T-helper 17 cell (primary cell): ENCODE data around the gene SFTPA1. TPM values are rescaled to one million over a fixed set of nuclear protein-coding genes. Genes with fewer than 3 reads are reported as not detected.
"Not testable (repeated sequence)": the region's sequence is repeated elsewhere in the genome, so short reads cannot be mapped to it uniquely, and the experiment has no call there.

Experiments
- ATAC-seq: fragments of 150-1000 bp; cut with Tn5 transposase; 2 replicates; pipeline ENCODE4 v1.10.0; 2021; ENCODE audit warnings: mild to moderate bottlenecking, moderate library complexity
- DNase-seq, 3 donors: peaks; one replicate each; pipeline versions ENCODE4 v3.0.0 to v3.0.0-alpha.2; 2020 to 2021
- H3K9me3 ChIP-seq: one replicate; pipeline ENCODE4 v1.7.0; 2013; ENCODE audit warnings: low read length, mild to moderate bottlenecking; ENCODE audit not compliant: control insufficient read depth, poor library complexity, severe bottlenecking
- H3K27ac Mint-ChIP-seq: one replicate; pipeline ENCODE4 v1.8.0; 2022; ENCODE audit warnings: mild to moderate bottlenecking, moderate library complexity, mixed read lengths
- H3K27me3 Mint-ChIP-seq: one replicate; pipeline ENCODE4 v1.8.0; 2022; ENCODE audit warnings: mixed read lengths
- H3K36me3 Mint-ChIP-seq: one replicate; pipeline ENCODE4 v1.8.0; 2022; ENCODE audit warnings: low read depth, mixed read lengths
- H3K4me1 Mint-ChIP-seq: one replicate; pipeline ENCODE4 v1.8.0; 2022; ENCODE audit warnings: mild to moderate bottlenecking, mixed read lengths
- H3K4me3 Mint-ChIP-seq: one replicate; pipeline ENCODE4 v1.8.0; 2022; ENCODE audit warnings: mild to moderate bottlenecking, moderate library complexity, mixed read lengths
- total RNA-seq, 4 donors: library from RNA in 2 of 4; stranded (reverse) in 2 of 4; gene quantifications; one replicate each; pipeline ENCODE4 v1.2.3 and lab custom pipeline; 2022 to 2026

The SFTPA1 gene
- total RNA-seq, 2 donors from 2014 or later: not detected

DNA sequence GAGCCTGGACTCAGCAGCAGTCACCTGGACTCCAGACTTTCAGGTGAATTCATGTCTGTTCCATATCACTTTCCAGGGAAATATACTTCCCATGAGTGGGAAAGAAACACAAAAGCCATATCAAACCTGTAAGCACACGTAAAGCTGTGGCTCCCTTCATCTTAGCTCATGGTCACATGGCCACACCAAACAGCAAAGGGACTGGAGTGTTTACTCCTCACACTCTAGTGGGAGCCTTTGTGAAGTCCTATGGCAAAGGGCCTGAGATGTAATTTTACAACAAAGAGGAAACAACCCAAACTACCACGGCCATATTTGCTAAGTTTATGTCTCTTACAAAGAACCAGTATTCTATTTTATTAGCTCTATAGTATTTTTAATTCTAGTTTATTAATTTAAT is 16.3 kb downstream of the SFTPA1 start:
- no peak for ATAC-seq
- DNase-seq: no peak
- Mint-ChIP-seq H3K27ac (no peak overlapping the region), H3K36me3 (no peaks in the 10 kb centered on the region), H3K4me1 (no peaks in the 10 kb centered on the region), H3K4me3 (no peak overlapping the region), H3K27me3 (peaks cover 24% of the 10 kb centered on the region)
- no peaks in the 10 kb centered on the region for H3K9me3 ChIP-seq

DNA sequence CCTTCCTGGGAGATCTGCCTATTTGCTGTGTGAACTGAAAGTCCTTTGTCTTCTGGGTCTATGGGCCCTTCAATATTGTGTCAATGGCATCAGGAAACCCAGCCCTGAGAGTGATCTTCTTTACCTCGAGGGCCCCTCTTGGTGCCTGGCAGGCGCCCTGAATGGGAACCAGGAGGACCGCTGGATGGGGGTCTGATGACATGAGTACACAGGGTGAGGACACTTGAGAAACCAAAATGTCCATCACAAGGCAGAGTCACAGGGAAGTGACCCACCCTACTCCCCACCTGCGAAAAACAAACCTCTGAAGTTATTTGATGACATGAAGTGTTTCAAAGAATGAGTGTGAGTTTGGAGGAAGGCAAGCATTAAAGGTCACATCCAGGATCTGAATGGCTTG is 17.3 kb downstream of the SFTPA1 start:
- Mint-ChIP-seq H3K36me3 (no peaks in the 10 kb centered on the region), H3K4me1 (no peaks in the 10 kb centered on the region), H3K4me3 (no peak overlapping the region), H3K27ac (no peak overlapping the region), H3K27me3 (peaks cover 24% of the 10 kb centered on the region)
- no peaks in the 10 kb centered on the region for H3K9me3 ChIP-seq
- ATAC-seq: no peak
- no peak for DNase-seq

DNA sequence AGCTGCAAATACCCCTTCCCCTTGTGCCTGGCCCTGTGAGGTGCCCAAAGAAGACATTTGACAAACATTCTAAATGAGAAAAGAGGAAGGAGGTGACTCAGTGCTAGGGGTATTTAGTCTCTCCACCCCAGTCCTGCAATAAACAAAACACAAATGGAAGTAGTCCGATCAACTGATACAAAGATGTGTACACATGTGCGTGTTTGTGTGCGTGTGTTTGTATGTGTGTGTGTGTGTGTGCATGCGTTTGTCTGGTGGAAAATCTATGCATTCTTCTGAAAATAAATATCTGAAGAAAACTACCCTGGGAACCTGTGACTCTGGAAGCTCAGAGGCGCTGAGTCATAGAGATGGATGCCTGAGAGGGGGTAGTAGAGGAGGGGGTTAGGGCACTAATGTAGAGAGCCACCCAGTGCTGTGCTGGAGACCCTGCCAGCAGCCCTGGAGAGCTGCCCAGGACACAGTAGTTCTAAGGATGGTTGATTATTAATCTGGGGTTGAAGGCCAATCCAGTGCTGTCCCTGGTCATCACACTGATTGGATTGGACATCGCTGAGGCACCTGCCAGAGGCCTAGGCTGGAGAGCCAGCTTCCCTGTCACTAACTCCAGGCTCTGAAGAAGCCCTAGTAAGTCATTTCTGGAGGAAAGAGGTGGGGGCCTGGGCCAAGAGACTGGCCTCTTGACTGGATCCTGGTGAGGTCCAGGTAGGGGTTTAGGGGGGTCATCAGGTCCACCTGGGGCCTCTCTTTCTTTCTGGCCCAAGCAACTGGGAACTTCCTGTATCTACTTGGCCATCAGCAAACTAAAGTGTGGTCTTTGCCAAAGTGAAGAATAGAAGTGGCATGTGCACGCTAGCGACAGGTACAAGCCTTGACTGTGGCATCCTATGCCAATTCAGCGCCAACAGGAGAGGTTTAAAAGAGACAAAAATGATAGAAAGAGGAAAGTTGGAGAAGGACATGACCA is 18.5 kb downstream of the SFTPA1 start:
- no peak overlapping the region for H3K27ac Mint-ChIP-seq
- H3K36me3 Mint-ChIP-seq: no peaks in the 10 kb centered on the region
- H3K9me3 ChIP-seq: no peaks in the 10 kb centered on the region
- H3K4me1 Mint-ChIP-seq: no peaks in the 10 kb centered on the region
- ATAC-seq (no peak), DNase-seq (no peak)
- H3K4me3 Mint-ChIP-seq: no peak overlapping the region
- H3K27me3 Mint-ChIP-seq: peaks cover 28% of the 10 kb centered on the region

- Mint-ChIP-seq H3K27me3 (peaks cover 28% of the 10 kb centered on the region), H3K27ac (no peak overlapping the region), H3K4me3 (no peak overlapping the region), H3K36me3 (no peaks in the 10 kb centered on the region), H3K4me1 (no peaks in the 10 kb centered on the region)
- no peak for DNase-seq
- no peak for ATAC-seq
- no peaks in the 10 kb centered on the region for H3K9me3 ChIP-seq
Measured at GRCh38 chr10:79629955-79630327, 19.2 kb downstream of the SFTPA1 start.

DNA sequence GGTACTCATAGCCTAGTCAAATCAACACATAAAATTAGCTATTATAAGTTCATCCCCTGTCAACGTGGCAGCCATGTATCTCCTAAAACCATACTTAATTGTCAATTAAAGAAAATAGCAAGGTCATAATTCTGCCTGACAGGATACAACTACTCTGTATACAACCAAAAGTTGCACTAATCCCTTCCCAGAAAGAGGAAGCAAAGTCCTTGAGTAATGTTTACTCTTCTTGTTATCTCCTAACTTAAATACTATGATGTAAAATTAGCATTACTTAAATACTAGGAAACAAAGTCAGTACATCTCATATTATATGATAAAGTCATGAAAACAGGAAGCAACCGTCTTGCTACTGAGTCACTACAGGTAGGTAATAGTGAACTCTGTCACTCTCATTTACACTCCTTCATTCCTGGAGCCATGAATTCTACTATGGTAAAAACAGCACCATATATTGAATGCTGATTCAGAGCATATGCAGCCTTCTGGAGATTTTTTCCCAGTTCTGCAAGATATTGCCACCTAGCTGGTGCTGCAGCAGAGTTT is 26.0 kb downstream of the SFTPA1 start:
- not testable (repeated sequence) for H3K4me3 Mint-ChIP-seq, H3K4me1 Mint-ChIP-seq, H3K9me3 ChIP-seq, DNase-seq, H3K36me3 Mint-ChIP-seq, ATAC-seq, H3K27me3 Mint-ChIP-seq, H3K27ac Mint-ChIP-seq

GRCh38 chr10:79638318-79638717 is 27.6 kb downstream of the SFTPA1 start:
- ATAC-seq (no peak), DNase-seq (no peak)
- no peaks in the 10 kb centered on the region for H3K4me1 Mint-ChIP-seq
- H3K36me3 Mint-ChIP-seq: no peaks in the 10 kb centered on the region
- H3K27me3 Mint-ChIP-seq: peaks cover 10% of the 10 kb centered on the region
- H3K9me3 ChIP-seq: no peaks in the 10 kb centered on the region
- H3K4me3 Mint-ChIP-seq: no peak overlapping the region
- H3K27ac Mint-ChIP-seq: no peak overlapping the region

DNA sequence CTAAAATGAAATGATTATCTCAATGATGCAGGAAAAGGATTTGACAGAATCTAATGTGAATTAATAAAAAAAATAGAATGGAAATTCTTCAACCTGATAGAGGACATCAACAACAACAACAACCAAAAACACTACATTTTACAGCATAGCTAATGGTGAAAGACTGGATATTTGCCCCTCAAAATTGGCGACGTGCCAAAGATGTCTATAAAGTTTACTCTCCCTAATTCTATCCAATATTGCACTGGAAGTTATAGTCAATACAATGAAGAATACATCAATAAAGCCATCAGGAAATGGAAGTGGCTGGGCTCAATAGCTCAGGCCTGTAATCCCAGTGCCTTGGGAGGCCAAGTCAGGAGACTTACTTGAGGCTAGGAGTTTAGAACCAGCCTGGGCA is 42.0 kb downstream of the SFTPA1 start:
- ATAC-seq, H3K36me3 Mint-ChIP-seq, H3K9me3 ChIP-seq, H3K4me1 Mint-ChIP-seq, H3K27ac Mint-ChIP-seq, DNase-seq, H3K27me3 Mint-ChIP-seq, H3K4me3 Mint-ChIP-seq: not testable (repeated sequence)

DNA sequence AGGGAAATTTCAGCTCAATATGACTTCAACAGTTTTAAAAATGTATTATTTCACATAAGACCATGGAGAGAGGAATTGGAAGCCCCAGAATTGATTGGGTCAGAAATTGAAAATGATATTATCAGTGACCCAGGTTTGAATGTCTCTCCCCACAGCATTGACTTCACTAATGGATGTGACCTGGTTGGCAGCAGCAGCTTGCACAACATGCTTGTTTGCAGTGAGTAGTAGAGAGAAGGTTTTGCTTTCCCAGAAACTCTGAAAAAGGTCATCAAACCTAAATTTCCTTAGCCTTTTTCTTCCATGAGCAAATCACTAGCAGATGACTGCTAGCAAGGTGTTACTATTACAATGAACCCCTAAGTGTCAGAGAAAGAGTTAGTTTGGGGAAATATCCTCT is 52.5 kb downstream of the SFTPA1 start:
- ATAC-seq, H3K27me3 Mint-ChIP-seq: not testable (repeated sequence)

GRCh38 chr10:79664686-79665085 is 53.9 kb downstream of the SFTPA1 start:
- not testable (repeated sequence) for H3K4me3 Mint-ChIP-seq, H3K27ac Mint-ChIP-seq, H3K36me3 Mint-ChIP-seq, H3K4me1 Mint-ChIP-seq, DNase-seq, H3K9me3 ChIP-seq, H3K27me3 Mint-ChIP-seq, ATAC-seq

More for the DNA sequence above, 52.5 kb downstream of the SFTPA1 start:
- H3K4me1 Mint-ChIP-seq, H3K36me3 Mint-ChIP-seq, DNase-seq, H3K4me3 Mint-ChIP-seq, H3K9me3 ChIP-seq, H3K27ac Mint-ChIP-seq: not testable (repeated sequence)

Other genes starting within 250 kb of the SFTPA1 start
- gene ZCCHC24, start 165.3 kb upstream of the SFTPA1 start, total RNA-seq: 1 to 10 TPM; 1.1 to 1.3 TPM
- under 1 TPM; 0.10 to 0.12 TPM for gene EIF5AL1, start 98.4 kb upstream of the SFTPA1 start, total RNA-seq
- gene SFTPA2, start 50.5 kb upstream of the SFTPA1 start, total RNA-seq: not detected
- gene NUTM2B, start 92.3 kb downstream of the SFTPA1 start, total RNA-seq: 1 to 10 TPM; 1.3 to 1.7 TPM
- gene NUTM2E, start 215.8 kb downstream of the SFTPA1 start, total RNA-seq: under 1 TPM in 1 of 2 donors, not detected in 1; 0.44 TPM